Measurements from ENCODE around the gene LYRM4. TPM values are rescaled to one million over a fixed set of nuclear protein-coding genes. Genes with fewer than 3 reads are reported as not detected.

The LYRM4 gene
- total RNA-seq, 1 experiment from 2014 or later: 42.5 TPM

DNA sequence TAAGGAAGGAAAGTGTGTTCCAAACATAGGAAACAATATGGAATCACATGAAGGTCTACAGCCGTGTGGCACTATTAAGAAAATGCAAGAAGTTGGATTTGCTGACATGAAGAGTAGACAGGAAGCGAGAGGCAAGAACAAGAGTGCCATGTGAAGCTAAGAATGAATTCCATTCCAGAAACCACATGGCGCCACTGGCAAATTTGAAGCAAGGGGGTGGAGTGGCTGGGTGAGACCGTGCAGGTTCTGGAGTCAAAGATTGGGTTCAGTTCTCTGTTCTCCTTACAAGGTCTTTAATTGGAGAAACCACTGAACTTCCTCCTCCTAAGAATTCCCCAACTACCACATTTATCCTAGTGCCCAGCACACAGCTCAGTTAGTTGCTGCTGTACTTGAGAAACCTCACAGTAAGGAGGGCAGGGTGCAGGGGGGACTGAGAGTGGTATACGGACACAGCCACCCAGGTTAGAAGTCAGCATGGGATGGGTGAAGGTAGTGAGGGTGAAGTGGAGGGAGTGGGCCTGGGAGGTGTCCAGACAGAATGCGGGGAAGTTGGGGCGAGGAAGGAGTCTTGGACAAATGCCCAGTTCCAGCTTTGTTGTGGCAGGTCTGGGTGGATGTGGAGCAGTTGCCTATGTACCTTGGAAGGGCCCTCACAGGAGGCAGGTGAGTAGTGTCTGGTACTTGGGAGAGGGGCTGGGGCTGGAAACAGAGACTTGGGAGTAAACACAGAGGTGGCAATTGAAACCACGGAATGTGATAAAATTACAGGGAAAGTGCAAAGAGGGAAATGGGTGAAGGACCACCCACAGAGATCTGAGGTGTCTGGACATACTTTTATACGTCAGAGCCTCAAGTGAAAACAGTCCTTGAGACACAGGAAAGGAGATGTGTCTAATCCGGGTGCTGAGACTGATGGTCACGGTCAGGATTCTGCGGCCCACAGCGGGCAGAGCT is 14.3 kb downstream of the LYRM4 start:
- DNase-seq (ENCODE audit: low read depth): no peak

- DNase-seq (ENCODE audit: low read depth): no peak
Observed at GRCh38 chr6:5243069-5243468, 17.7 kb downstream of the LYRM4 start.

DNA sequence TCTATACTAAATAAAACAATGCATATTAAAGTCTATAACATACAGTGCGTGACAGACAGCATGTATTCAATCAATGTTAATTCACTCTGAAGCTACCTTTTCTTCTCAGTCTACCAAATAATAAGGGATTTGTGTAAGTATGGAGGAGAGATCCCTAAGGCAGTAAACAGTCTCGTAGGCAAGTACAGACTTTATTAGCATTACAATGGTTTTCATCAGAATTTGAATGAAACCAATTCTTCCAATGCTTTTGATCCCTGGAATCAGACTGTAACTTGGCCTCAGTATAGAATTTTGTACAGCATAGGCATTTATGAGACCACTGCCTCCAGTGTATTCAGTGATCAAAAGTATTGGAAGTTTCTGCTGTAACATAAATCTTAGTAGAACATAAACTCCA is 19.5 kb downstream of the LYRM4 start:
- DNase-seq (ENCODE audit: low read depth): no peak

GRCh38 chr6:5238336-5238735 is 22.4 kb downstream of the LYRM4 start:
- no peak for DNase-seq (ENCODE audit: low read depth)

GRCh38 chr6:5237805-5238204 is 22.9 kb downstream of the LYRM4 start:
- no peak for DNase-seq (ENCODE audit: low read depth)

DNA sequence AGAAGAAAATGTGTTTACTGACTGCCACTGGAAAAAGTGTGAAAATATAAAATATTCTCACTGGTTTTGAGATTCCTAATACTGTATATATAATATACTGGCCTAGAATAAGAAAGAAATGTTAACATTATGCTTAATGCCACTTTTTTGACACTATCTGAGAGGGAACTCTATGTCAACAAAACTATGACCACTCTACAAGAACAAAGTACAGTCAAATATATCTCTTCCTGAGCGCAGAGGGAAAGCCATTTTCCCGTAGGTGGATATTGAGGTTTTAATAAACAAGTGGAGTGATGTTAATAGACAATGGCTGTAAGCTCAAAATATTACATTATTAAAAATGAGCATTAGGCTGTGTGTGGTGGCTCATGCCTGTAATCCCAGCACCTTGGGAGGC is 24.9 kb downstream of the LYRM4 start:
- DNase-seq (ENCODE audit: low read depth): no peak

DNA sequence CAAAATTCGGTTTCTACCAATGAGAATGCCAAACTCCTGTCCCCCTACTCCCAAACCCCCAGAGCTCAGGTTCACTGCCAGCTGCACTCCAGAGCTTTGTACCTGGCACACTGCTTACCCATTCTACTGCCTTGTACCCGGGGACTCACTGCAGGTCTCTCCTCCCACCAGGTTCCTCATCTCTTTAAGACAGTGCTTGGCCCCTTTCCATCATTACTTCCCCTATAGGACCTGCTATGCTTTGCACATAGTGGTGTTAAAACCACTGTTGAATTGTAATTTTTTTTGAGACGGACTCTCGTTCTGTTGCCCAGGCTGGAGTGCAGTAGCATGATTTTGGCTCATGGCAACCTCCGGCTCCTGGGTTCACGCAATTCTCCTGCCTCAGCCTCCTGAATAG is 25.9 kb downstream of the LYRM4 start:
- DNase-seq (ENCODE audit: low read depth): no peak

- peak; percentile 12 for DNase-seq (ENCODE audit: low read depth)
Observed at GRCh38 chr6:5231289-5231688, 29.5 kb downstream of the LYRM4 start.

GRCh38 chr6:5230081-5230480 is 30.7 kb downstream of the LYRM4 start:
- no peak for DNase-seq (ENCODE audit: low read depth)

- DNase-seq (ENCODE audit: low read depth): no peak
Observed at GRCh38 chr6:5229356-5229755, 31.4 kb downstream of the LYRM4 start.

- DNase-seq (ENCODE audit: low read depth): no peak
Observed at GRCh38 chr6:5223309-5223708, 37.4 kb downstream of the LYRM4 start.

DNA sequence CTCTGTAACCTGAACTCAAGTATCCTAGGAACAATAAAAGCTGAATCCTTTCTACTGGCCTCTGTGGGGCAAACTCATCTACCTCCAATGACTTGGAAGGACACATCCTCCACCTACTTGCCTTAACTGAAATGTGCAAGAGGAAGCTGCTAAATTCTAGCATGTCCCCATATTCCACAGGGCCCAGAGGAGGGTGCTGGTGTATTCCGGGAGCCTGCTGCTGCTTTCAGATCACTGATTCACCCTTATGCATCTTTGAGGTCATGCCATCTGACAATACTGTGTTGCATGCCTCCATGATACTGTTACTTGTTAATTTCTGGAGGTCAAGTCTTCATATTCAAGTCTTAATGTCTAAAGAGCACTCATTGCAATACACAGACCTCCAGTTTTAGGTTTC is 40.3 kb downstream of the LYRM4 start:
- DNase-seq (ENCODE audit: low read depth): no peak

DNA sequence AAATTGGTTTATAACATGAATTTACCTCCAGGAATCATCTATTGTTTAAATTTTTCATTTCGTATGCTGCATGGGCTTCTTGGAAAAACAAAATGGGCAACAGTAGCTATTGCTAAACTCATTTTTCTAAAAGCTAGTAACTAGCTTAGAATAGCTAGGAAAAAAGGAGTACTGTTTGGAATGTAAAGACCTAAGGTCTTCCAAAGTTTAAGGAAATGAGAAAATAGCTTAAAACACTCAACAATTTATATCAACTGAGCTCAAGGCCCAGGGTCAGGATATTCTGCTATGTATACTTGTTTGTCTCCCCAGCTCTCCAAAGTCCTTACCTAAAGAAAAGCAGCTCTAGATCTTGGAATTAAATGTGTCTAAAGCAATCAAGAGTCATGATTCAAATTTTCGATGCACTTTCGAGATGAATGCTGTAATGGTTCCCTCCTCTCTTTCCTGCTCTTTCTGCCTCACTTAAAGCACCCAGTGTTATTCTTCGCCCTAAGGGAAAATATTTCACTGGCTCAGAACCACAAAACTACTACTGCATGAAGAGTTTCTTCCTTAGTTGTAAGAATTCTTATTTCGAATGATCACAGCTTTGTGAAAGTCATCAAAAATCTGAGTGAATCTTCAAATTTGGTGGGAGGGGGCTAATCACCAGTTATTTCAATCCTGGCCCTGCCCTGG is 41.6 kb downstream of the LYRM4 start:
- peak; percentile 53 for DNase-seq (ENCODE audit: low read depth)

DNA sequence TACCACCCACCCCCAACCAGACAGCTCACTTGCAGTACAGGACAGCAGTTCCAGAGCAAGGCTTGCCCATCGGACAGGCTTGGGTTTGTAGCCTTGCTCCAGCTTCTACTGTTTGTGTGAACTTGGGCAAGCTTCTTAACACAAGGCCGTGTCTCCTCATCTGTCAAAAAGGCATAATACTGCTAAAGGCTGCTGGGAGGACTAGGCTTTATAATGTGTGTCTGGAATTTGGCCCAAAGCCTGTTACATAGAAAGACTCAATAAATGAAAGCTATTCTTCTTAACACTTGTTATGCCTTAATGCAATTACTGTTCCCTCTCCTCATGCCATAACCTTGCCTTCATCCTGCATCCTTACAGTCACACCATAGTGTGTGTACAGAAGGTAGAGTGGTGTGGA is 43.4 kb downstream of the LYRM4 start:
- no peak for DNase-seq (ENCODE audit: low read depth)

DNA sequence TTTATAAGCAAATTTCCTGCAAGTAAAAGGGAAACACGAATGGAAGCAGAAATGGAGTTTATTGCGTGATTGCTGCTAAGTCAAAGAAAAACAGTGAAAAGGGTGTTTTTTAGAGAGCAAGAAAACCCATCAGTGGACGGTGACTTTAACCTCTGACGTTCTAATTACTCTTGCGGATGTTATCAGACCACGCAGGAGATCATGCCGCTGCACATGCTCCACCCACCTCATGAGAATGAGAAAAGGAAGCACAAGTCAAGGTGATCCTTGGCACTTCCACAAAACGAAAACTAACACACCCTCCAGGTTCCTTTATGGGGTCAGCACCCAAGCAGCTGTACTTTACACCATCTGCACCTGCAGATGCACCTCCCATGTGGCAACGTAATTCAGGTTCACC is 45.0 kb downstream of the LYRM4 start:
- no peak for DNase-seq (ENCODE audit: low read depth)

GRCh38 chr6:5215159-5215558 is 45.6 kb downstream of the LYRM4 start:
- DNase-seq (ENCODE audit: low read depth): no peak

- no peak for DNase-seq (ENCODE audit: low read depth)
Observed at GRCh38 chr6:5214570-5215052, 46.1 kb downstream of the LYRM4 start.

DNA sequence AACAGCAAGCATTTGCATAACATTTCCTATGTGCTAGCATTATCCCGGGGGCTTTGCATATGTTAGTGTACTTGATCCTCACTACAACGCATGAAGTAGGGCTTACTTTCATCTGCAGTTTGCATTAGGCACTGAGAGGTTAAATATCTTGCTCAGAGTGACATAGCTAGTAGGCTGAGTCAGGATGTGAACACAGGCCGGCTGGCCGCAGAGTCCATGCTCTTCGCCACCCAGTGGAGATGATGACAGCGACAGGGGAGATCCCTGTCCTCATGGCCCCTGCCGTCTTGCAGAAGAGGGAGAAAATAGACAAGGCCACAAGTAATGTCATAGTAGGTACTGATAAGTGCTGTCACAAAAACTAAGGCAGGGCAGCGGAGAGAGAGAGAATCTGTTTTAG is 46.9 kb downstream of the LYRM4 start:
- DNase-seq (ENCODE audit: low read depth): no peak

DNA sequence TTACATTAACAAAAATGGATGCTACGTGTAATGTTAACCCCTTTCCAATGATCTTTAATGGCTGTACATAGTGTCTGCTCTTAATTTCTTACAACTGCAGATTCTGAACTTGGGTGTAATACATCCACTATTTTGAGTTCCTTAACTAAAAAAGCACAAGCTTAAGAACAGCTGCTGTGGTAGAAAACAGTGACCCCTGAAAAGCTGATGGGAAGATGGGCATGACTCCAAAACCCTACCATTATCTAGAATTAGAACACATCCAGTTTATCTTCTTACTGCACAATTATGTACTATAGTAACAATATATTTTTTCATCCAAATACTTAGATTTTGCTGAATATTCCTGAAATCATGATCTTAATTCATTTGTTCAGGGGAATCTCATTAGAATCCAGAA is 49.3 kb downstream of the LYRM4 start:
- DNase-seq (ENCODE audit: low read depth): no peak

GRCh38 chr6:5208471-5208971 is 52.2 kb downstream of the LYRM4 start:
- no peak for DNase-seq (ENCODE audit: low read depth)

GRCh38 chr6:5208057-5208456 is 52.7 kb downstream of the LYRM4 start:
- no peak for DNase-seq (ENCODE audit: low read depth)

- DNase-seq (ENCODE audit: low read depth): no peak
Observed at GRCh38 chr6:5206920-5207561, 53.7 kb downstream of the LYRM4 start.
